CD4-positive, alpha-beta T cell (primary cell): ENCODE results near the gene ASCC3. TPM values are rescaled to one million over a fixed set of nuclear protein-coding genes. Genes with fewer than 3 reads are reported as not detected.

Experiments
- ATAC-seq: fragments of 200-7000 bp; cut with Tn5 transposase; one replicate; pipeline ENCODE4 v1.10.0; 2022; ENCODE audit warnings: mild to moderate bottlenecking; ENCODE audit not compliant: poor library complexity
- CTCF ChIA-PET: fragments of 350-600 bp; sonication (Branson Sonifier 250); formaldehyde crosslinking; loops from one replicate; lab custom pipeline; 2021; ENCODE audit warnings: antibody characterized with exemption, inconsistent platforms; lab: Charles Lee
- POLR2A ChIA-PET: fragments of 350-600 bp; sonication (Branson Sonifier 250); formaldehyde crosslinking; loops from one replicate; lab custom pipeline; 2021; ENCODE audit warnings: antibody characterized with exemption, inconsistent platforms; lab: Charles Lee
- DNase-seq, 14 experiments: peaks; one replicate each; pipeline ENCODE4 v3.0.0-alpha.2; 2013 to 2020; ENCODE audit warnings: mixed read lengths in 2 of 14
- H3K27ac ChIP-seq, 2 donors: one replicate each; pipeline versions ENCODE4 v1.5.1 to v1.7.0; 2013; ENCODE audit warnings: low read length in 2 of 2, low read depth in 1 of 2, mild to moderate bottlenecking in 1 of 2
- H3K27me3 ChIP-seq, 2 experiments: 1 replicate in 1 of 2; 2 replicates in 1 of 2; pipeline versions ENCODE4 v1.6.1 to v1.7.0; 2013; ENCODE audit warnings: low read length in 2 of 2, control low read depth in 1 of 2, mild to moderate bottlenecking in 1 of 2, moderate library complexity in 1 of 2; ENCODE audit not compliant: insufficient read depth in 2 of 2, control insufficient read depth in 1 of 2
- H3K36me3 ChIP-seq: one replicate; pipeline ENCODE4 v1.6.1; 2013; ENCODE audit warnings: low read length, control low read depth; ENCODE audit not compliant: insufficient read depth
- H3K4me1 ChIP-seq: one replicate; pipeline ENCODE4 v1.6.1; 2013; ENCODE audit warnings: low read length, control low read depth; ENCODE audit not compliant: insufficient read depth
- H3K4me3 ChIP-seq: one replicate; pipeline ENCODE4 v1.5.1; 2013; ENCODE audit warnings: mild to moderate bottlenecking, low read length, moderate library complexity
- H3K9me3 ChIP-seq, 2 experiments: 1 replicate in 1 of 2; 2 replicates in 1 of 2; pipeline versions ENCODE4 v1.6.1 to v1.7.0; 2013; ENCODE audit warnings: low read length in 2 of 2, mild to moderate bottlenecking in 2 of 2, control low read depth in 1 of 2, moderate library complexity in 1 of 2; ENCODE audit not compliant: control insufficient read depth in 1 of 2, insufficient read depth in 1 of 2
- H3K27ac Mint-ChIP-seq: one replicate; pipeline ENCODE4 v1.8.0; 2020; ENCODE audit warnings: mixed read lengths
- H3K27me3 Mint-ChIP-seq: one replicate; pipeline ENCODE4 v1.8.0; 2021; ENCODE audit warnings: mixed read lengths
- H3K36me3 Mint-ChIP-seq: one replicate; pipeline ENCODE4 v1.8.0; 2021; ENCODE audit warnings: low read depth, mixed read lengths
- H3K4me1 Mint-ChIP-seq: one replicate; pipeline ENCODE4 v1.8.0; 2021; ENCODE audit warnings: low read depth, mixed read lengths
- H3K4me3 Mint-ChIP-seq: one replicate; pipeline ENCODE4 v1.8.0; 2020; ENCODE audit warnings: mild to moderate bottlenecking, mixed read lengths
- H3K9me3 Mint-ChIP-seq: one replicate; pipeline ENCODE4 v1.8.0; 2020; ENCODE audit warnings: mixed read lengths
- CTCF ChIP-seq: fragments of 200-600 bp; IDR thresholded peaks from one replicate; pipeline ENCODE4 v1.8.0; 2022; ENCODE audit warnings: antibody characterized with exemption, mild to moderate bottlenecking
- intact Hi-C, 2 experiments: fragments of 100-400 bp; cut with DNase I in 1 of 2; cut with micrococcal nuclease in 1 of 2; formaldehyde crosslinking; loops; one replicate each; pipeline versions ENCODE4 v1.15.1 to v1.9.0; 2023 to 2025; cut with DNase I, micrococcal nuclease
- total RNA-seq, 174 experiments: library from RNA in 2 of 174; stranded (reverse) in 2 of 174; gene quantifications; one replicate each; pipeline ENCODE4 v1.2.3 and lab custom pipeline; 2021 to 2026

Gene ASCC3
- total RNA-seq, 2 experiments from 2014 or later, result 28.9 to 30.4 TPM

GRCh38 chr6:100577425-100577824, 303.7 kb downstream of the ASCC3 start:
- Histone ChIP-seq H3K36me3 (no peaks in the 10 kb centered on the region), H3K27ac (no peak overlapping the region), H3K4me1 (no peaks in the 10 kb centered on the region), H3K4me3 (no peak overlapping the region), H3K9me3 (no peaks in the 10 kb centered on the region), H3K27me3 (no peaks in the 10 kb centered on the region)
- CTCF ChIA-PET, result no interaction called here
- POLR2A ChIA-PET, result no interaction called here
- Mint-ChIP-seq H3K9me3 (peaks cover 3% of the 10 kb centered on the region), H3K4me1 (no peaks in the 10 kb centered on the region), H3K4me3 (no peak overlapping the region), H3K27ac (no peak overlapping the region), H3K27me3 (no peaks in the 10 kb centered on the region), H3K36me3 (peaks cover 37% of the 10 kb centered on the region)
- TF ChIP-seq CTCF, result no peak
- intact Hi-C loops, result no loop called here
- ATAC-seq (no peak), DNase-seq (peak in 1 of 14 experiments; percentile 11)

GRCh38 chr6:100575921-100576320, 305.2 kb downstream of the ASCC3 start:
- POLR2A ChIA-PET, result no interaction called here

GRCh38 chr6:100574836-100575235, 306.3 kb downstream of the ASCC3 start:
- no peaks in the 10 kb centered on the region for H3K27me3 ChIP-seq
- peaks cover 3% of the 10 kb centered on the region for H3K9me3 Mint-ChIP-seq
- no peaks in the 10 kb centered on the region for H3K9me3 ChIP-seq
- ChIA-PET POLR2A (no interaction called here), CTCF (no interaction called here)
- H3K27ac Mint-ChIP-seq, result no peak overlapping the region
- no peak for TF ChIP-seq CTCF
- H3K4me3 ChIP-seq, result no peak overlapping the region
- H3K4me1 Mint-ChIP-seq, result no peaks in the 10 kb centered on the region
- H3K4me1 ChIP-seq, result no peaks in the 10 kb centered on the region
- intact Hi-C loops, result no loop called here
- ATAC-seq (no peak), DNase-seq (no peak)
- H3K36me3 ChIP-seq, result no peaks in the 10 kb centered on the region
- H3K4me3 Mint-ChIP-seq, result no peak overlapping the region
- no peak overlapping the region for H3K27ac ChIP-seq
- no peaks in the 10 kb centered on the region for H3K27me3 Mint-ChIP-seq
- peaks cover 60% of the 10 kb centered on the region for H3K36me3 Mint-ChIP-seq

More at GRCh38 chr6:100575921-100576320, 305.2 kb downstream of the ASCC3 start:
- no peaks in the 10 kb centered on the region for H3K4me1 ChIP-seq
- intact Hi-C loops, result no loop called here
- CTCF ChIA-PET, result no interaction called here
- ATAC-seq (no peak), DNase-seq (no peak)
- no peak overlapping the region for H3K4me3 Mint-ChIP-seq
- H3K27me3 ChIP-seq, result no peaks in the 10 kb centered on the region
- no peaks in the 10 kb centered on the region for H3K9me3 ChIP-seq
- H3K36me3 ChIP-seq, result no peaks in the 10 kb centered on the region
- H3K27ac Mint-ChIP-seq, result no peak overlapping the region
- TF ChIP-seq CTCF, result no peak
- H3K27ac ChIP-seq, result no peak overlapping the region
- H3K9me3 Mint-ChIP-seq, result peaks cover 3% of the 10 kb centered on the region
- no peak overlapping the region for H3K4me3 ChIP-seq
- H3K4me1 Mint-ChIP-seq, result no peaks in the 10 kb centered on the region
- peaks cover 52% of the 10 kb centered on the region for H3K36me3 Mint-ChIP-seq
- H3K27me3 Mint-ChIP-seq, result no peaks in the 10 kb centered on the region
